Heart left ventricle (tissue), 11 donors: ENCODE results near the gene CD2BP2. TPM values are rescaled to one million over a fixed set of nuclear protein-coding genes. Genes with fewer than 3 reads are reported as not detected.

Source experiments
- polyA plus RNA-seq, 2 donors: library from polyadenylated mRNA; stranded (reverse); fragments of 200-250 nt; gene quantifications; one replicate each; pipeline ENCODE4 v1.2.3, GENCODE V29; 2013
- total RNA-seq, 9 donors: library from RNA; depleted of rRNA in 2 of 9; stranded (reverse); fragments of >200 nt in 2 of 9; fragmentation: NEBNext Ultra II Directional in 3 of 9; extraction: Animal tissue kit (Norgen Biotek cat#: 25700) in 3 of 9; gene quantifications; one replicate each; pipeline versions ENCODE4 v1.1.0 to v1.2.4, GENCODE V29; 2016 to 2023
- donor health status: ischemic (EF 13 %, LVEDD 7.1; RV severe dilation, severe dysfunction).
- donor health status: healthy with polysubstance abuse.
- donor health status: DM: no; HTN: yes; CAD: no.
- donor health status: DM: no; HTN: no; CAD: no.
- donor health status: ischemic (EF 25% LVEDD 5.7; RV mildly dilated, moderate dysfunction).
- donor health status: healthy.
- donor health status: DM: yes; HTN: yes; CAD: no.
- donor health status: PGD.
- donor health status: nonischemic (EF 23%, LVEDD 6.1; RV moderate dilation, normal function).

Gene CD2BP2
- total and polyA plus RNA-seq, 11 donors: 21.5 to 54.5 (median 39.8) TPM

Other genes with a start within 250 kb of the CD2BP2 start
- gene GDPD3, start 241.8 kb downstream of the CD2BP2 start, total RNA-seq: 1 to 10 TPM in 7 of 9 donors, under 1 TPM in 2; 0.36 to 5.3 (median 2.2) TPM
- gene GDPD3, start 241.8 kb downstream of the CD2BP2 start, polyA plus RNA-seq: 1 to 10 TPM; 1.1 to 2.0 TPM
- gene MAPK3, start 232.1 kb downstream of the CD2BP2 start, total RNA-seq: 10 to 100 TPM; 32.9 to 79.4 (median 50.2) TPM
- gene MAPK3, start 232.1 kb downstream of the CD2BP2 start, polyA plus RNA-seq: 10 to 100 TPM; 49.4 to 61.3 TPM
- gene CORO1A, start 171.7 kb downstream of the CD2BP2 start, total RNA-seq: 100 to 1,000 TPM in 1 of 9 donors, 10 to 100 TPM in 3, 1 to 10 TPM in 5; 4.3 to 102 (median 8.5) TPM
- gene CORO1A, start 171.7 kb downstream of the CD2BP2 start, polyA plus RNA-seq: 10 to 100 TPM in 1 of 2 donors, 1 to 10 TPM in 1; 6.4 to 16.8 TPM
- 100 to 1,000 TPM in 2 of 9 donors, 10 to 100 TPM in 7; 41.6 to 129 (median 58.2) TPM for gene BOLA2B, start 161.6 kb downstream of the CD2BP2 start, total RNA-seq
- gene BOLA2B, start 161.6 kb downstream of the CD2BP2 start, polyA plus RNA-seq: 100 to 1,000 TPM; 140 to 204 TPM
- 10 to 100 TPM in 7 of 9 donors, 1 to 10 TPM in 2; 8.2 to 32.2 (median 26.0) TPM for gene SLX1A, start 161.4 kb downstream of the CD2BP2 start, total RNA-seq
- gene SLX1A, start 161.4 kb downstream of the CD2BP2 start, polyA plus RNA-seq: 10 to 100 TPM; 19.2 to 25.6 TPM
- 10 to 100 TPM in 3 of 9 donors, 1 to 10 TPM in 6; 1.2 to 14.9 (median 9.7) TPM for gene SULT1A3, start 156.1 kb downstream of the CD2BP2 start, total RNA-seq
- 10 to 100 TPM in 1 of 2 donors, 1 to 10 TPM in 1; 5.2 to 10.8 TPM for gene SULT1A3, start 156.1 kb downstream of the CD2BP2 start, polyA plus RNA-seq
- 10 to 100 TPM in 1 of 9 donors, 1 to 10 TPM in 6, under 1 TPM in 2; 0.63 to 12.3 (median 3.9) TPM for gene NPIPB13, start 106.8 kb downstream of the CD2BP2 start, total RNA-seq
- 1 to 10 TPM; 1.9 to 3.5 TPM for gene NPIPB13, start 106.8 kb downstream of the CD2BP2 start, polyA plus RNA-seq
- gene TBC1D10B, start 15.2 kb upstream of the CD2BP2 start, total RNA-seq: 10 to 100 TPM; 16.9 to 33.2 (median 24.2) TPM
- gene TBC1D10B, start 15.2 kb upstream of the CD2BP2 start, polyA plus RNA-seq: 10 to 100 TPM; 18.1 to 40.0 TPM
- gene MYL11, start 19.5 kb upstream of the CD2BP2 start, total RNA-seq: not detected
- gene MYL11, start 19.5 kb upstream of the CD2BP2 start, polyA plus RNA-seq: not detected
- gene SEPTIN1, start 27.3 kb upstream of the CD2BP2 start, total RNA-seq: 1 to 10 TPM in 6 of 9 donors, under 1 TPM in 2, not detected in 1; 0.67 to 9.2 (median 1.5) TPM
- gene SEPTIN1, start 27.3 kb upstream of the CD2BP2 start, polyA plus RNA-seq: 1 to 10 TPM in 1 of 2 donors, under 1 TPM in 1; 0.44 to 2.4 TPM
- 10 to 100 TPM in 1 of 9 donors, 1 to 10 TPM in 8; 4.1 to 10.3 (median 5.9) TPM for gene ZNF48, start 40.1 kb upstream of the CD2BP2 start, total RNA-seq
- gene ZNF48, start 40.1 kb upstream of the CD2BP2 start, polyA plus RNA-seq: 10 to 100 TPM in 1 of 2 donors, 1 to 10 TPM in 1; 3.1 to 11.0 TPM
- gene ZNF771, start 52.3 kb upstream of the CD2BP2 start, total RNA-seq: 10 to 100 TPM in 2 of 9 donors, 1 to 10 TPM in 7; 4.8 to 18.8 (median 6.8) TPM
- gene ZNF771, start 52.3 kb upstream of the CD2BP2 start, polyA plus RNA-seq: 10 to 100 TPM in 1 of 2 donors, 1 to 10 TPM in 1; 4.4 to 13.6 TPM
- 10 to 100 TPM; 18.9 to 32.6 (median 28.4) TPM for gene DCTPP1, start 74.7 kb upstream of the CD2BP2 start, total RNA-seq
- gene DCTPP1, start 74.7 kb upstream of the CD2BP2 start, polyA plus RNA-seq: 10 to 100 TPM; 13.8 to 68.7 TPM
- 10 to 100 TPM; 15.1 to 46.2 (median 30.0) TPM for gene SEPHS2, start 90.6 kb upstream of the CD2BP2 start, total RNA-seq
- gene SEPHS2, start 90.6 kb upstream of the CD2BP2 start, polyA plus RNA-seq: 10 to 100 TPM; 18.9 to 62.8 TPM
- gene ITGAL, start 117.4 kb upstream of the CD2BP2 start, total RNA-seq: 10 to 100 TPM in 2 of 9 donors, 1 to 10 TPM in 4, under 1 TPM in 3; 0.25 to 29.5 (median 1.8) TPM
- gene ITGAL, start 117.4 kb upstream of the CD2BP2 start, polyA plus RNA-seq: 1 to 10 TPM in 1 of 2 donors, under 1 TPM in 1; 0.47 to 1.3 TPM
- 10 to 100 TPM; 38.9 to 67.0 (median 47.8) TPM for gene ZNF768, start 171.3 kb upstream of the CD2BP2 start, total RNA-seq
- 10 to 100 TPM; 60.9 to 88.2 TPM for gene ZNF768, start 171.3 kb upstream of the CD2BP2 start, polyA plus RNA-seq
- 10 to 100 TPM in 5 of 9 donors, 1 to 10 TPM in 4; 8.6 to 15.2 (median 10.5) TPM for gene ZNF747, start 179.6 kb upstream of the CD2BP2 start, total RNA-seq
- 1 to 10 TPM; 8.9 to 9.5 TPM for gene ZNF747, start 179.6 kb upstream of the CD2BP2 start, polyA plus RNA-seq
- 10 to 100 TPM in 6 of 9 donors, 1 to 10 TPM in 3; 8.5 to 17.2 (median 12.3) TPM for gene ZNF764, start 203.1 kb upstream of the CD2BP2 start, total RNA-seq
- 1 to 10 TPM; 7.4 to 8.7 TPM for gene ZNF764, start 203.1 kb upstream of the CD2BP2 start, polyA plus RNA-seq
- gene ZNF688, start 216.4 kb upstream of the CD2BP2 start, total RNA-seq: 10 to 100 TPM in 8 of 9 donors, 1 to 10 TPM in 1; 10.0 to 14.3 (median 11.6) TPM
- gene ZNF688, start 216.4 kb upstream of the CD2BP2 start, polyA plus RNA-seq: 10 to 100 TPM in 1 of 2 donors, 1 to 10 TPM in 1; 7.6 to 15.7 TPM
- gene ZNF785, start 230.4 kb upstream of the CD2BP2 start, total RNA-seq: 10 to 100 TPM in 1 of 9 donors, 1 to 10 TPM in 8; 2.9 to 10.9 (median 4.8) TPM
- 1 to 10 TPM; 3.0 to 4.5 TPM for gene ZNF785, start 230.4 kb upstream of the CD2BP2 start, polyA plus RNA-seq